Stomach (tissue), 9 donors: ENCODE results near the gene TNFRSF25. TPM values are rescaled to one million over a fixed set of nuclear protein-coding genes. Genes with fewer than 3 reads are reported as not detected.
"Not testable (repeated sequence)": the region's sequence is repeated elsewhere in the genome, so short reads cannot be mapped to it uniquely, and the experiment has no call there.

Experiments used
- DNase-seq, 2 donors: peaks; one replicate each; pipeline versions ENCODE4 v3.0.0 to v3.0.0-alpha.2; 2013 to 2019
- H3K27ac ChIP-seq, 5 donors: fragments of 200-600 bp in 4 of 5; sonication (generic) in 4 of 5; one replicate each; pipeline ENCODE4 v1.5.1; 2013 to 2019; ENCODE audit warnings: mild to moderate bottlenecking in 1 of 5, moderate library complexity in 1 of 5
- H3K27me3 ChIP-seq, 3 donors: fragments of 200-600 bp; sonication (generic); one replicate each; pipeline ENCODE4 v1.5.1; 2017 to 2019; ENCODE audit warnings: mixed run types in 1 of 3
- H3K36me3 ChIP-seq, 4 donors: fragments of 200-600 bp; sonication (generic); 1 replicate in 3 of 4; 2 replicates in 1 of 4; pipeline ENCODE4 v1.5.1; 2016 to 2019
- H3K4me1 ChIP-seq, 4 donors: fragments of 200-600 bp; sonication (generic); one replicate each; pipeline ENCODE4 v1.5.1; 2016 to 2019
- H3K4me3 ChIP-seq, 4 donors: fragments of 200-600 bp; sonication (generic) in 3 of 4; one replicate each; pipeline ENCODE4 v1.5.1; 2016 to 2019; ENCODE audit warnings: mild to moderate bottlenecking in 1 of 4
- H3K9me3 ChIP-seq, 4 donors: fragments of 200-600 bp; sonication (generic); one replicate each; pipeline ENCODE4 v1.5.1; 2016 to 2019
- EP300 ChIP-seq: sonication (generic); formaldehyde crosslinking; IDR thresholded peaks from one replicate; pipeline ENCODE4 v1.6.1; 2017; ENCODE audit warnings: antibody characterized with exemption
- POLR2A ChIP-seq, 4 donors: fragments of 450-650 bp; IDR thresholded peaks; one replicate each; pipeline ENCODE4 v1.6.1; 2016; ENCODE audit warnings: antibody characterized with exemption in 4 of 4, control low read depth in 2 of 4, mild to moderate bottlenecking in 1 of 4, moderate library complexity in 1 of 4
- POLR2AphosphoS5 ChIP-seq, 3 donors: sonication (generic); formaldehyde crosslinking; IDR thresholded peaks; one replicate each; pipeline ENCODE4 v1.6.1; 2016; ENCODE audit warnings: antibody characterized with exemption in 3 of 3
- WGBS, 5 donors: extraction: QIAGEN DNeasy Blood & Tissue Kit in 3 of 5; methylation state at CpG; one replicate each; pipeline versions ENCODE4 v1.1.5 to v1.1.7; 2013 to 2018; 5-methylcytosine and 5-hydroxymethylcytosine counted together
- intact Hi-C: fragments of 100-400 bp; cut with DNase I; formaldehyde crosslinking; loops from one replicate; pipeline ENCODE4 v1.15.1; 2023; ENCODE audit warnings: low total_unique reads
- polyA plus RNA-seq, 3 donors: library from polyadenylated mRNA; stranded (reverse); fragments of 200-250 nt; gene quantifications; one replicate each; pipeline ENCODE4 v1.2.3, GENCODE V29; 2013
- total RNA-seq, 5 donors: library from RNA; depleted of rRNA; stranded (reverse); fragments of >200 nt; gene quantifications; one replicate each; pipeline versions ENCODE4 v1.1.0 to v1.2.3, GENCODE V29; 2014 to 2016
- TF ChIP-seq, protein P1 (sequence below), 7 experiments: fragments of 450-650 bp in 4 of 7; fragments of 200-600 bp in 3 of 7; sonication (generic) in 3 of 7; IDR thresholded peaks; one replicate each; pipeline ENCODE4 v1.5.1; 2016 to 2019; ENCODE audit warnings: antibody characterized with exemption in 7 of 7, control low read depth in 2 of 7, mild to moderate bottlenecking in 1 of 7
- donor health status: healthy with polysubstance abuse.
- donor health status: Bipolar disorder and iron deficiency.
- donor health status: healthy.

The TNFRSF25 gene
- total and polyA plus RNA-seq, 8 donors = 2.7 to 215 (median 15.2) TPM

DNA sequence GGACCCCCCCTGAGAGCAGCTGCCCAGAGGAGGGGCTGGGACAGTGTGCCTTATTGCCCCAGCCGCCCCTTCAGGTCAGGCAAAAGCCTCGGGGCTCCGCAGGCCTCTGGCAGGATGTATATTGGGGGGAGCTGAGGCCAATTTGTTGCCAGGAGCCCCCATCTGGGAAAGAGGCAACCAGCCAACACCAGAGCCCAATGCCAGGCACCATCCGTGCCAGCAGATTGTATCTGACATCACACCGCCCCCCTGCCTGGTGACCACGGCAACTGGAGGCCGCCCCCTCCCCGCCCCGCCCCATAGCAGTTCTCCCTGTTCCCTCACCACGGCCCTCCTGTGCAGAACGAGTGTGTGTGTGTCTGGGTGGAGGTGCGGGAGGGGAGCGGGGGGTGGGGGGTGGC, 29.1 kb upstream of the TNFRSF25 start:
- H3K4me3 ChIP-seq = no peak overlapping the region
- TF ChIP-seq POLR2A (IDR thresholded peaks at IDR 0.05) = no peak
- TF ChIP-seq, protein P1, sequence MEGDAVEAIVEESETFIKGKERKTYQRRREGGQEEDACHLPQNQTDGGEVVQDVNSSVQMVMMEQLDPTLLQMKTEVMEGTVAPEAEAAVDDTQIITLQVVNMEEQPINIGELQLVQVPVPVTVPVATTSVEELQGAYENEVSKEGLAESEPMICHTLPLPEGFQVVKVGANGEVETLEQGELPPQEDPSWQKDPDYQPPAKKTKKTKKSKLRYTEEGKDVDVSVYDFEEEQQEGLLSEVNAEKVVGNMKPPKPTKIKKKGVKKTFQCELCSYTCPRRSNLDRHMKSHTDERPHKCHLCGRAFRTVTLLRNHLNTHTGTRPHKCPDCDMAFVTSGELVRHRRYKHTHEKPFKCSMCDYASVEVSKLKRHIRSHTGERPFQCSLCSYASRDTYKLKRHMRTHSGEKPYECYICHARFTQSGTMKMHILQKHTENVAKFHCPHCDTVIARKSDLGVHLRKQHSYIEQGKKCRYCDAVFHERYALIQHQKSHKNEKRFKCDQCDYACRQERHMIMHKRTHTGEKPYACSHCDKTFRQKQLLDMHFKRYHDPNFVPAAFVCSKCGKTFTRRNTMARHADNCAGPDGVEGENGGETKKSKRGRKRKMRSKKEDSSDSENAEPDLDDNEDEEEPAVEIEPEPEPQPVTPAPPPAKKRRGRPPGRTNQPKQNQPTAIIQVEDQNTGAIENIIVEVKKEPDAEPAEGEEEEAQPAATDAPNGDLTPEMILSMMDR (IDR thresholded peaks at IDR 0.05) = no peak
- no peak for TF ChIP-seq EP300
- TF ChIP-seq POLR2AphosphoS5 (IDR thresholded peaks at IDR 0.05) = no peak
- DNase-seq = no peak
- H3K9me3 ChIP-seq = no peaks in the 10 kb centered on the region
- H3K4me1 ChIP-seq = peaks cover 27 to 48% (median 44%) of the 10 kb centered on the region in 4 donors
- H3K36me3 ChIP-seq = no peaks in the 10 kb centered on the region
- H3K27ac ChIP-seq = no peak overlapping the region
- intact Hi-C loops = no loop called here
- peaks cover 0 to 43% (median 15%) of the 10 kb centered on the region in 3 donors for H3K27me3 ChIP-seq
- 0 to 38% (median 34%) methylated on average over 2 to 13 of the region's 13 CpGs for WGBS, 5 donors

GRCh38 chr1:6494627-6495026, 28.7 kb upstream of the TNFRSF25 start:
- no peak for TF ChIP-seq POLR2AphosphoS5 (IDR thresholded peaks at IDR 0.05)
- TF ChIP-seq, protein P1 (IDR thresholded peaks at IDR 0.05) = no peak
- no peak for TF ChIP-seq EP300
- H3K9me3 ChIP-seq = no peaks in the 10 kb centered on the region
- peaks cover 0 to 47% (median 16%) of the 10 kb centered on the region in 3 donors for H3K27me3 ChIP-seq
- H3K36me3 ChIP-seq = no peaks in the 10 kb centered on the region
- intact Hi-C loops = no loop called here
- H3K4me3 ChIP-seq = no peak overlapping the region
- no peak for DNase-seq
- 43 to 79% (median 66%) methylated on average over 2 to 4 of the region's 4 CpGs for WGBS, 5 donors
- H3K4me1 ChIP-seq = peaks cover 29 to 52% (median 49%) of the 10 kb centered on the region in 4 donors
- H3K27ac ChIP-seq = no peak overlapping the region

GRCh38 chr1:6493834-6494223, 27.9 kb upstream of the TNFRSF25 start:
- not testable (repeated sequence) for H3K36me3 ChIP-seq

GRCh38 chr1:6491966-6492365, 26.0 kb upstream of the TNFRSF25 start:
- 58 to 78% (median 73%) methylated on average over 4 to 10 of the region's 10 CpGs for WGBS, 5 donors
- Histone ChIP-seq H3K27ac (peak overlapping the region in 3 of 5 donors; percentile 26 to 88 (median 32)), H3K27me3 (peaks cover 0 to 32% (median 13%) of the 10 kb centered on the region in 3 donors), H3K36me3 (no peaks in the 10 kb centered on the region), H3K4me1 (peaks cover 22 to 52% (median 43%) of the 10 kb centered on the region in 4 donors), H3K9me3 (no peaks in the 10 kb centered on the region), H3K4me3 (no peak overlapping the region)
- DNase-seq = no peak
- TF ChIP-seq, protein P1 (IDR thresholded peaks at IDR 0.05) = no peak
- TF ChIP-seq EP300 = no peak
- TF ChIP-seq POLR2AphosphoS5 (IDR thresholded peaks at IDR 0.05) = no peak
- TF ChIP-seq POLR2A (IDR thresholded peaks at IDR 0.05) = no peak
- intact Hi-C loops = no loop called here

More at GRCh38 chr1:6493834-6494223, 27.9 kb upstream of the TNFRSF25 start:
- DNase-seq, intact Hi-C loops, H3K27ac ChIP-seq, H3K4me3 ChIP-seq, H3K9me3 ChIP-seq: not testable (repeated sequence)
- peaks cover 0 to 41% (median 16%) of the 10 kb centered on the region in 3 donors for H3K27me3 ChIP-seq
- 75 to 93% (median 85%) methylated on average over 3 to 4 of the region's 4 CpGs for WGBS, 5 donors
- H3K4me1 ChIP-seq = peaks cover 29 to 60% (median 53%) of the 10 kb centered on the region in 4 donors

DNA sequence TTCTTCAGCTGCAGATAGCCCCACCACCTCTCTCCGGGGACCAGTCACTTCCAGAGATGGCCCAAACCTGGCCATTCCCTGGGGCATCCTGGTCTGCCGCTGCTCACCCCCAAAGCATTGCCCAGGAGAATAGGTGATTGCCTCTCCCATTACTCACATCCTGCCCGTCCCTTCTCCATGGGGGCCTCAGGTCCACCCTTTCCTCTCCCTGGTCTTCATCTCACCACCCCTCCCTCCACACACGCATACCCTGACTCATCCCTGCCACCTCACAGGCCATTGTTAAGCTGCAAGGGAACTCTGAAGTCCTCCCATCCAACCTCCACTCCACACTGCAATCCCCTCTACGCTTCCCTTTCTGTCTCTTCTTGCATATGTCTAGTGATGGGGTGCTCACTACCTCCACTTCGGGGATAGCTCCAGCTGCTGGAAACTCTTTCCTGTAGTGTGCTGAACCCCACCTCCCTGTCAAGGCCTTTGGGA, 25.5 kb upstream of the TNFRSF25 start, which contains the start of gene PLEKHG5:
Gene PLEKHG5 (minus strand): TSS at position 188 of the 483 bp plus-strand sequence. CDS start 14,096 bp downstream, outside the sequence.
- TF ChIP-seq POLR2A (IDR thresholded peaks at IDR 0.05) (no peak), POLR2AphosphoS5 (IDR thresholded peaks at IDR 0.05) (no peak), EP300 (no peak)
- TF ChIP-seq, protein P1 (IDR thresholded peaks at IDR 0.05) = no peak
- intact Hi-C loops = no loop called here
- Histone ChIP-seq H3K4me1 (peaks cover 17 to 52% (median 41%) of the 10 kb centered on the region in 4 donors), H3K36me3 (no peaks in the 10 kb centered on the region), H3K9me3 (no peaks in the 10 kb centered on the region), H3K4me3 (peak within 1 kb of the TSS; percentile 65 to 84 (median 68)), H3K27me3 (peaks cover 0 to 32% (median 11%) of the 10 kb centered on the region in 3 donors), H3K27ac (peak within 1 kb of the TSS; percentile 77 to 88 (median 84))
- 64 to 76% (median 67%) methylated on average over 6 of the region's 6 CpGs for WGBS, 5 donors
- DNase-seq = no peak
